Amygdala (tissue), 56 donors: ENCODE results near the gene MIXL1.
"Not testable (repeated sequence)": the region's sequence is repeated elsewhere in the genome, so short reads cannot be mapped to it uniquely, and the experiment has no call there.

Source experiments
- DNase-seq, 56 donors: peaks; one replicate each; lab custom pipeline; 2025; lab: John Stamatoyannopoulos, UW

MIXL1 gene

GRCh38 chr1:226211181-226211821, 12.2 kb upstream of the MIXL1 start:
- DNase-seq = no peak

GRCh38 chr1:226212545-226212944, 10.9 kb upstream of the MIXL1 start:
- no peak for DNase-seq

- no peak for DNase-seq
Observed at GRCh38 chr1:226215239-226215638, 8.2 kb upstream of the MIXL1 start.

GRCh38 chr1:226216056-226216455, 7.4 kb upstream of the MIXL1 start:
- no peak for DNase-seq

- DNase-seq = no peak
Observed at GRCh38 chr1:226217273-226217672, 6.2 kb upstream of the MIXL1 start.

GRCh38 chr1:226220473-226221189, 2.8 kb upstream of the MIXL1 start:
- DNase-seq = no peak

- DNase-seq = no peak
Observed at GRCh38 chr1:226222686-226223085, 778 bp upstream of the MIXL1 start.

GRCh38 chr1:226223786-226224244, 351 bp downstream of the MIXL1 start:
- no peak for DNase-seq

GRCh38 chr1:226226601-226227000, 3.1 kb downstream of the MIXL1 start:
- no peak for DNase-seq

GRCh38 chr1:226233293-226233692, 9.8 kb downstream of the MIXL1 start:
- DNase-seq = no peak

- no peak for DNase-seq
Observed at GRCh38 chr1:226233806-226234205, 10.3 kb downstream of the MIXL1 start.

GRCh38 chr1:226236826-226237225, 13.4 kb downstream of the MIXL1 start:
- no peak for DNase-seq

- DNase-seq = no peak
Observed at GRCh38 chr1:226239421-226239820, 16.0 kb downstream of the MIXL1 start.

GRCh38 chr1:226248091-226248490, 24.6 kb downstream of the MIXL1 start:
- DNase-seq = no peak

- DNase-seq = no peak
Observed at GRCh38 chr1:226248796-226249195, 25.3 kb downstream of the MIXL1 start.

GRCh38 chr1:226250511-226250910, 27.0 kb downstream of the MIXL1 start:
- DNase-seq = no peak

- not testable (repeated sequence) for DNase-seq
Observed at GRCh38 chr1:226252841-226253240, 29.4 kb downstream of the MIXL1 start.

GRCh38 chr1:226253933-226254332, 30.5 kb downstream of the MIXL1 start:
- no peak for DNase-seq

GRCh38 chr1:226255380-226255779, 31.9 kb downstream of the MIXL1 start:
- DNase-seq = no peak

- DNase-seq = no peak
Observed at GRCh38 chr1:226261818-226262217, 38.4 kb downstream of the MIXL1 start.

GRCh38 chr1:226268421-226269124, 45.1 kb downstream of the MIXL1 start:
- DNase-seq = no peak
